Fibroblast of upper back skin (primary cell): ENCODE results near the gene ZNF521.
A peak's percentile ranks its signal among the peaks of the same experiment; 100 is the strongest.

ENCODE experiments used
- DNase-seq: peaks from one replicate; pipeline ENCODE4 v3.0.0-alpha.2; 2013

Gene ZNF521

DNA sequence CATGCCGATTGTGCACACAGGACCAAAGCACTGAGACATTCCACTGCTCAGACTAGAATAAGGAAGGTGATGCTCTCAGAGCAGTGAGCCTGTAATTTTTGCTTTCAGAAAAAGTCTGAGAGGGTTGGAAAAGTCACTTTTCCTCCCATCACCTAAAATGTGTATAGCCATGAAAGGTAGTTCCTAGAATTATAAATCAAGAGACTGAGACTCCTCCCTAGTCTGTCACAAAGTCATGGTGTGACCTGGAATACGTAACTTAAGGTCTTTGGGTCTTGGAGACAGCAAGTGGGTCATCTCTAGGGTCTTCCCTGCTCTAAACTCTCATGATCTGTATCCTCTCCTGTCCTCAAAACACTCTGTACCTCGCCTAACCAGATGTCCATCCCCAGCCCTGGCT is 16.9 kb downstream of the ZNF521 start:
- DNase-seq, result no peak

DNA sequence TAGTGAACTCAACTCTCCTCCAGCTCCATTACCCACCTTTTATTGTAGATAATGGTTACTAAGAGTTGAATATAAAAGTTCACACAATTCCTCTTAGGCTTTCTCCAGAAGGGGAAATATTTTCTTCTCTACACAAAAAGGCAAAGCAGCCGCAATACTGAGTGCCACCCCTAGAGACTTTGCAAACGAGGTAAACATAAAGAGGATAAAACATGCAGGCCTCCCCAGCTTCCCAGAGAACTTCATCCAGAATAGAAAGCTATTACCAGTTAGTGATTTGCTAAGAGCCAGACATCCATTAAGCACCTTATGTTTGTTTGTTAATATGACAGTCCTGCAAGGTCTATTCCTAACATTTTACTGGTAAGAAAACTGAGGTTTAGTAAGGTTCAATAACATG is 17.4 kb downstream of the ZNF521 start:
- DNase-seq, result no peak

DNA sequence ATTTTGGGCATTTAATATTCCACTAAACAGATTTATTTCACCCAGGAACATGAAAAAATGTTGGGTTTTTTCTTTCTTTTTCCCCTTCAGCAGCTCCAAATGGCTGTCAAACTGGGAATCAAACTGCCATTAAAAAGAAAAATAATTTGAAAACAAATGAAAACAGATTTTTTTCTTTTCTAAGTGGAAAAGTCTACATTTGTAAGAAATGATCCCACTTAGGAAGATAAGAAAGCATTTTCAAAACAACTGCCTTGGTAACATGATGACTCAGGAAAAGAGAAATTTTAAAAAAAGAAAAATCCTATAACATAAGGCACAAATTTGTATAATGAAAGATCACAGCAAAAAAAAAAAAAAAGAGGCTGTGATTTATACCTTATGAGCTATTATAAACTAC is 20.0 kb downstream of the ZNF521 start:
- DNase-seq, result no peak

- no peak for DNase-seq
Measured at GRCh38 chr18:25329783-25330182, 22.2 kb downstream of the ZNF521 start.

GRCh38 chr18:25327584-25327983 is 24.4 kb downstream of the ZNF521 start:
- DNase-seq, result no peak

DNA sequence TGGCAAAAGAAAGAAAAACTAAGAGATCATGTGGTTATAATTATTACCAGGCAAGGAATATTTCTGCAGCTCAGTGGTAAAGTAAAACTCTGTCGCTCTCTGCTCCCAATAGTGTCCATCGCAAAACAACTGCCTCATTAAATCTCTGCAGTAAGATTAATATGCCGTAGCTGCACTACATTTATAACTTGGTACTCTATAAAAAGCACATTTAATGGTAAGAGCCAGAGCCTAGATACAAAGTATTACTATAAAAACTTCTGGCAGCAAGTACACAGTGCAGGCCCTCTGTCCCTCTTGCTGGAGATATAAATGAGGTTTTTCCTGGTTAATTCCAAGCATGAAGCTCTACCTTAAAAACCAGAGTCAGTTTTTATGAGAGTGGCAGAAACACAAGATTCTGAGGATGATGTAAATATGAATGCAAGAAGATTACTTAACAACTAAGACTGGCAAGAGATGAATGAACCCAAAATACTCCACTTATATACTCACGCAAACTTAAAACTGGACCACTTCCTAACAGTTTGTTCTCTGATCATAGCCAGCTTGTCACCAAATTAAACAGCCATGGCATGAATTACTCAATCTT is 25.5 kb downstream of the ZNF521 start:
- DNase-seq, result peak; percentile 26

- DNase-seq, result no peak
Measured at GRCh38 chr18:25322806-25323205, 29.2 kb downstream of the ZNF521 start.

GRCh38 chr18:25316381-25317018 is 35.5 kb downstream of the ZNF521 start:
- DNase-seq, result no peak

GRCh38 chr18:25314838-25315190 is 37.2 kb downstream of the ZNF521 start:
- DNase-seq, result no peak

GRCh38 chr18:25314151-25314837 is 37.7 kb downstream of the ZNF521 start:
- DNase-seq, result no peak

DNA sequence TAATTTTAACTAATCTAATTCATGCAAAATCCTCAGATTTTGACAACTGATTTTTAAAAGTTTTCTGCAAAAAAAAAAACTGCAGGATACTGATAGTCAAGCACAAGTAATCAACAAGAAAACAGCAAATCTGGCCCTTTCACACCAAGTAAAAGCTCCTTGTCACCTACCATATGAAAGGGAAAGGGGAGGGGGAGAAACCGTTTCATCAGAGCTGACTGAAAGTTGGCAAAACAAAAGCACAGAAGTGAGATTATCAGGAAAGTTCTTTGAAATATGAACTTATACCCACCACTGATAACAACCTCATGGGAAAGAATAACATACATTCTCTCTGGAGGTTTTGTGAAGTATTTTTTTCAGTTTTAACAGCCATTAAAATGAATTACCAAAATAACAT is 38.7 kb downstream of the ZNF521 start:
- no peak for DNase-seq

DNA sequence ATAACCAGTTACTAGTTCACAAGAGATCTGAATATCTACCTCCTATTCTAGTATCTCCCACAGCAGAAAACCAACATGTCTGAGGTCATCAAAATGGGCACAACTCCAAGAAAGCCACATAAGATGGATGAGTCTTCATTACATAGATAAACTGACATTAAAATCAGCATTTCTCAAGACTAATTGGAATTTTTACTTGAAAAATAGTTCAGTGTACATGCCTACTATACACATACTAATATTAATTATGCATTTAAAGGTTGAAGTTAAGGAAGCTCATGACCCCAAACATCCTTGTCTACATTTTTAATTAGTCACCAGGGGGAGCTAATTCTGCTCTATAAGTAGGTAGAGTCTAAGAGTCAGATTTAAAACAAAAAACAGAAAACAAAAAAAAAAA is 41.9 kb downstream of the ZNF521 start:
- DNase-seq, result peak; percentile 83

DNA sequence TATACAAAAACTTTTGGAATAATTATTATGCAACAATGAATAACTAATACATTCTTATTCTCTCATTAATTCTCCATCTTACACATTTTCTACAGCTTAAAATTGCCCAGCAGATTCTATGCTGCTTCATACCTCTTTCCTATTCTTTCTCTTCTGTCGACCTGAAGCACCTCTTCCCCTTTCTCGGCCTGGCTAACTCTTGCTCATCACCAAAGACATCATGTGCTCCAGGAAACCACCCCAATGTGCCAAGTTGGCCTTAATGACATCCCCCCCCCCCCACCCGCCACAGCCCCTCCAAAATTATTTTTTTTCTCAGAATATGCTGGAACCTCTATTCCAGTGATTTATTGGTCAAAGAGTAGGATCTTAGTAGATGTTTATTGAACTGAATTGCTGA is 43.6 kb downstream of the ZNF521 start:
- DNase-seq, result no peak

DNA sequence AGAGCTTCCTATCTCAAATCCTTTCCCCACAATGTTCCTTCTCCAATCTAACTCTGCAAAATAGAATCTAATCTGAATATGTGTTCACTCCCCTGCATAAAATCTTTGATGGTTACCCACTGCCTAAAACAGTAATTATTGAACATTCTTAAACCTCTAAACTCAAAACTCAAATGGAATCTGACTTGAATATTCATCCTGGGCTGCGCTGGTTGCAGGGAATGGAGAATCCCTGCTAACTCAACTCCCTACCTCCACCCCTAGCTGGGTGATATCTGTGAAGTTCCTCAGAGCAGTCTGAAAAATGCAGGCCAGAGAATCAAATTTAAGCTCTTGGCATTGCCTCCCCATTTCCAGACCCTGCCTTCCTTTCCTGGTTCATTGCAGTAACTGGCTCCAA is 44.8 kb downstream of the ZNF521 start:
- no peak for DNase-seq

GRCh38 chr18:25306671-25307070 is 45.3 kb downstream of the ZNF521 start:
- DNase-seq, result peak; percentile 42

GRCh38 chr18:25305584-25305983 is 46.4 kb downstream of the ZNF521 start:
- DNase-seq, result peak; percentile 54

- DNase-seq, result no peak
Measured at GRCh38 chr18:25300492-25300891, 51.5 kb downstream of the ZNF521 start.

DNA sequence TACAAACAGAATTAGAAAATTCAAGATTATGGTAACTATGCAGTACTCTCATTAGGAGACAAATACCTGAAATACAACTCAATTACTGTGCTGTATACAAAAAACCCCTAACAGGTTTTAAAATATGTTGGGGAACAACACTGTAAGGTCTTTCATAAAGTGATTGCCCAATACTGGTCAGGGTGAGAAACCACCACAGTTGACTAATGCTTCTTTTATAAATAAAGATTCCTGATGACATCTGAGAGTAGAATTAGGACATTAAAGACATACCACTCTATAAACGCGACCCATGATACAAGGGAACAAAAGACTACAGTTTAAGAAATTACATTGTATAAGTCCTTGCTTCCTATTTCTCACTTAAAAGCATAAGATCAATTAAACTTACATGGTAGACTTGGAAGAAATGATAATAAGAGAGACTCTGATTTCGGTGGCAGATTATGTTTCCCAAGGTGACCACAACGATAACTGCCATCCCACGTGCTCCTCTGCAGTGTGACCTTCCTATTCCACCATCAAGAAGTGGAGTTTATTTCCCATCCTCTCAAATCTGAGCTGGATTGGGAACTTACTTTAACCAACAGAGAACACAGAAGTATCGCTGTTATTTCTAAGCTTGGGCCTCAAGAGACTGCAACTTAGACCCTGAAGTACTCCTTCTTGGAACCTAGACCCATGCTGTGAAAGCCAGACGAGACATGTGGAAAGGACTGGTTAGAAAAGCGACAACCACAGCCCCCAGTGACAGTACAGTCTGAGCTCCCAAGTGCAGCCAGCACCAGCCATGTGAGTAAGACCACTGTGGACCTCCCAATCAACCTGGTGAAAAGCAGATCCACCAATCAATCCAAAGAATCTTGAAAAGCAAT is 52.3 kb downstream of the ZNF521 start:
- peak; percentile 74 for DNase-seq

DNA sequence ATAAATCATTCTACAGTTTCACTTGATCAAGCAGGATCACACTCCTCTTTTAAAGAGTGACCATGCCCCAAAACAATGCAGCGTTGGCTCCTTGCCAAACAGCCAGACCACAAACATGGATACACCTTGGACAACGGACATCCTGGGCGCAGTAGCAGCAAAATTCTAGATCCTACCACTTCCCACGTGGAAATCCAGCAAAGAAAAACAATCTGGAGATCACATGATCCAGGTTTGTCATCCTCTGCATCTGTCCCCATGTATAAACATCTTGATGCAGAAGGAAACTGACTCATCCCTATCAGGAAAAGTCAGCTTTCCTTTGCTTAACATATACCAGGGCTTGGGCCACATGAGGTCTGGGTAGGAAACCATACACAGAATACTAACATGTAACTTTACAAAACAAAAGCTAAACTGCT is 53.1 kb downstream of the ZNF521 start:
- DNase-seq, result peak; percentile 79

GRCh38 chr18:25295624-25296138 is 56.3 kb downstream of the ZNF521 start:
- no peak for DNase-seq

- no peak for DNase-seq
Measured at GRCh38 chr18:25291150-25291549, 60.8 kb downstream of the ZNF521 start.

- peak; percentile 95 for DNase-seq
Measured at GRCh38 chr18:25289001-25289631, 62.9 kb downstream of the ZNF521 start.
